Osteocyte (in vitro differentiated cells): ENCODE data around the gene LFNG. TPM values are rescaled to one million over a fixed set of nuclear protein-coding genes. Genes with fewer than 3 reads are reported as not detected.

Experiments
- DNase-seq: peaks from one replicate; pipeline ENCODE4 v3.0.0; 2021; ENCODE audit warnings: mixed read lengths; ENCODE audit not compliant: unreplicated experiment; ENCODE audit errors: extremely low spot score
- H3K27ac Mint-ChIP-seq: one replicate; pipeline ENCODE4 v1.8.0; 2021; ENCODE audit warnings: mild to moderate bottlenecking, mixed read lengths; ENCODE audit not compliant: unreplicated experiment
- H3K27me3 Mint-ChIP-seq: one replicate; pipeline ENCODE4 v1.8.0; 2021; ENCODE audit warnings: mixed read lengths; ENCODE audit not compliant: unreplicated experiment
- H3K36me3 Mint-ChIP-seq: one replicate; pipeline ENCODE4 v1.8.0; 2021; ENCODE audit warnings: mixed read lengths; ENCODE audit not compliant: unreplicated experiment
- H3K4me1 Mint-ChIP-seq: one replicate; pipeline ENCODE4 v1.8.0; 2021; ENCODE audit warnings: mixed read lengths; ENCODE audit not compliant: unreplicated experiment
- H3K4me3 Mint-ChIP-seq: one replicate; pipeline ENCODE4 v1.8.0; 2021; ENCODE audit warnings: mild to moderate bottlenecking, moderate library complexity, mixed read lengths; ENCODE audit not compliant: unreplicated experiment
- H3K9me3 Mint-ChIP-seq: one replicate; pipeline ENCODE4 v1.8.0; 2021; ENCODE audit warnings: mixed read lengths; ENCODE audit not compliant: unreplicated experiment
- total RNA-seq: library from RNA; stranded (reverse); gene quantifications from 2 replicates; pipeline ENCODE4 v1.2.1, GENCODE V29; 2021
- TF ChIP-seq, protein P1 (sequence below): fragments of 200-600 bp; sonication (generic); IDR thresholded peaks from 2 replicates; pipeline ENCODE4 v1.5.0; 2021; ENCODE audit warnings: antibody characterized with exemption, mild to moderate bottlenecking, moderate library complexity

Gene LFNG
- total RNA-seq, 1 donor from 2014 or later, result 23.3 TPM

DNA sequence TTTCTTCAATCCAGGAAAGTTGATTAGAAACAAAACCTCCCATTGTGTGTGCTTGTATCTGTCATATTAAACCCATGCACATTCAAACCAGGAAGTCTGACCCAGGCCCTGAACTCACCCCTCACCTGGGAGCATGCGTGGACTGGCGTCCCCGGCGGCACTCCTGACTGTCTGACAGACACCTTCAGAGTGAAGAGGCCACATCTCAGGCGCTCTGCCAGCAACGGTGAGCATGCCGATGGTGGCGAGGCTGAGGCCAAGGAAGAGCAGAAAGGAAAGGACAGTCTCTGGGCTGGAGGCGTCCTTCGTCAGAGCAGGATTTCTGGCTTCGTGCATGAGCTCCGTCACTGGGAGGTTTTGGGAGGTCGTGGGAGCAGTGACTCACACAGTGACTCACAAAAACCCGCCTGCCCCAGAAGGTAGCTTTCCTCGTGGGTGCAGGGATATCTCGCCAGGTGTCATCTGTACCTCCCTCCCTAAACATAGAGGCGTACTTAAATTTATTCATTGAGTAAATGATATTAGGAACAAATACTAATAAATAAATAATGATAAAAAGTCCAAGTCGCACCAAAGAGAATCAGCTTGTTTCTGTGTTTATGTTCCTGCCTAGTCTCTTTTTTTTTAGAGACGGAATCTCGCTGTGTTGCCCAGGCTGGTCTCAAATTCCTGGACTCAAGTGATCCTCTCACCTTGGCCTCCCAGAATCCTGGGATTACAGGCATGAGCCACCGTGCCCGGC lies 52.7 kb downstream of the LFNG start:
- no peak for DNase-seq
- Mint-ChIP-seq H3K27ac (no peak overlapping the region), H3K36me3 (peaks cover 27% of the 10 kb centered on the region), H3K4me3 (no peak overlapping the region), H3K27me3 (no peaks in the 10 kb centered on the region), H3K9me3 (no peaks in the 10 kb centered on the region), H3K4me1 (peaks cover 10% of the 10 kb centered on the region)
- TF ChIP-seq, protein P1, sequence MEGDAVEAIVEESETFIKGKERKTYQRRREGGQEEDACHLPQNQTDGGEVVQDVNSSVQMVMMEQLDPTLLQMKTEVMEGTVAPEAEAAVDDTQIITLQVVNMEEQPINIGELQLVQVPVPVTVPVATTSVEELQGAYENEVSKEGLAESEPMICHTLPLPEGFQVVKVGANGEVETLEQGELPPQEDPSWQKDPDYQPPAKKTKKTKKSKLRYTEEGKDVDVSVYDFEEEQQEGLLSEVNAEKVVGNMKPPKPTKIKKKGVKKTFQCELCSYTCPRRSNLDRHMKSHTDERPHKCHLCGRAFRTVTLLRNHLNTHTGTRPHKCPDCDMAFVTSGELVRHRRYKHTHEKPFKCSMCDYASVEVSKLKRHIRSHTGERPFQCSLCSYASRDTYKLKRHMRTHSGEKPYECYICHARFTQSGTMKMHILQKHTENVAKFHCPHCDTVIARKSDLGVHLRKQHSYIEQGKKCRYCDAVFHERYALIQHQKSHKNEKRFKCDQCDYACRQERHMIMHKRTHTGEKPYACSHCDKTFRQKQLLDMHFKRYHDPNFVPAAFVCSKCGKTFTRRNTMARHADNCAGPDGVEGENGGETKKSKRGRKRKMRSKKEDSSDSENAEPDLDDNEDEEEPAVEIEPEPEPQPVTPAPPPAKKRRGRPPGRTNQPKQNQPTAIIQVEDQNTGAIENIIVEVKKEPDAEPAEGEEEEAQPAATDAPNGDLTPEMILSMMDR, result no peak

DNA sequence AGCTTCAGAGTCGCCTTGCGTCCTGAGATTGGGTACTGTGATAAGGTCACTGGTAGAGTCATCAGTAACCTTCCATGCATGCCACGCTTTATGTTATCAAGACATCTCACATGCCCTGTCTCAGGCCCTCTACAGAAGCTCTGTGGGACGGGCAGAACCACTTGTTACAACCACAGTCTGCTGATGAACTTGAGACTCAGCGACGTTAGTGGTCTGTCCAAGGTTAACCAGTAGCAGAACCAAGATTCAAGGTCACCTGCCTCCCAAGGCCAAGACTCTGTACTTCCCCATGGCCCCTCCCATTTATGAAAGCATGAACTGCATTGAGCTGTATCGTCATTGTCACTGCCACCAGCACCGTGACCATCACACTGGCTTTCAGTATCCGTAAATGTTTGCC lies 54.2 kb downstream of the LFNG start:
- H3K4me1 Mint-ChIP-seq, result peaks cover 4% of the 10 kb centered on the region
- DNase-seq, result no peak
- H3K27ac Mint-ChIP-seq, result no peak overlapping the region
- no peaks in the 10 kb centered on the region for H3K9me3 Mint-ChIP-seq
- H3K36me3 Mint-ChIP-seq, result peaks cover 27% of the 10 kb centered on the region
- TF ChIP-seq, protein P1, result no peak
- H3K27me3 Mint-ChIP-seq, result no peaks in the 10 kb centered on the region
- H3K4me3 Mint-ChIP-seq, result no peak overlapping the region

DNA sequence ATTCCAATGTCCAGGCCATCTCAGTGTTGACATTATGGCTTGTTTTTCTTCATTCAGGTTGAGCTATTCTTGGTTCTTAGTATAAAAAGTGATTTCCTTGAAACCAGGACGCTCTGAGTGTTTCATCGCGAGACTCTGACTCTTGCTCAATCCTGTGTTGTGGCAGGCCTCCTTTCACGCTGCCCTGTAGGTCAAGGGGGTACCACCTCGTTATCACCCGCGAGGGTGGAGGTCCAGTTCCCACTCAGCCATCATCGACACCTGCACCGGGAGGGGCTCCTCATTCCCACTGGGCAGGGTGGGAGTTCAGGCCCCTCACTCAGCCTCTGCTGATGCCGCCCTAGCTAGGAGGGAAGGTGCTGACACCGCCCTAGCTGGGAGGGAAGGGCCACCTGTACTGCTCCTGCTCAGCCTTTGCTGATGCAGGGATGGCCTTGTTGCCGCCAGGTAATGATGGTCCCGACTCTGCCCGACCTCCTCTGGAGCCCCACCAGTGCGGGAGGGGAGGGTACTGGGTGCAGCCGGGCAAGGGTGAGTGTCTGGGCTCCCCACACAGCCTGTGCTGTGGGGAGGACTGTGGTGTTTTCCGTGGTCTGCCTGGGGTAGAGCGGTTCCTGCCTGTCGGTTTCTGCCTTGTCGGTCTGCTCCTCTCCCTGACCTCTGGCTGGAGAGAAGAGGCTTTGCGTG lies 55.6 kb downstream of the LFNG start:
- Mint-ChIP-seq H3K4me1 (peaks cover 4% of the 10 kb centered on the region), H3K4me3 (no peak overlapping the region), H3K27me3 (no peaks in the 10 kb centered on the region), H3K27ac (no peak overlapping the region), H3K36me3 (peaks cover 34% of the 10 kb centered on the region), H3K9me3 (no peaks in the 10 kb centered on the region)
- TF ChIP-seq, protein P1, result no peak
- no peak for DNase-seq

DNA sequence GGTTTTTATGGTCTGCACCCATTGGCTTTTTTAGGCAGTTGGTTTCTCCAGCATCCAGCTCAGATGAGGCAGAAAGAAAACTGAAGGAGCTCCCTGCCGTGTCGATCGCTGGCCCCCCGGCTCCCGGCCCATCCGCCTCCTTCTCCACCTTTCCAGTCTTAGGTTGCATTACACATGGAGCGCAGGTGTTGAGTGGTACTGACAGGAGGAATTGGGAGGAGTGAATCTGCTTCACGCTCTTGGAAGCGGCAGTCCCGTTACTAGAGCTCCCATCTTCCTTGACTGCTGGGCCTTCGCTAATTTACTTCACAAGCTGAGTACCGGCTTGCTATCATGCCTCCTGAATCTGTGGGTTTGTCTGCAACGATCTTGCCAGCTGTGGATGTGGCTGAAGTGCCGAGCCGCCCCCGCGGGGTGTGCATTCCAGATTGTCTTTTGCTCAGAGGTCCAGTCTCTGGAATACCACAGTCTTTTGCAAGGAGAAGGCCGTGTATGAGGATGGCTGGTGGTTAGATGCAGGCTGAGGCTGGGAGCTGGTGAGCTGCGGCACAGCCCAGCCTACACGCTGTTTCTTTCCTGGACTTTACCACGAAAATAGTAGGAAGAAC lies 56.3 kb downstream of the LFNG start:
- no peak overlapping the region for H3K4me3 Mint-ChIP-seq
- DNase-seq, result no peak
- H3K36me3 Mint-ChIP-seq, result peaks cover 32% of the 10 kb centered on the region
- H3K4me1 Mint-ChIP-seq, result peaks cover 4% of the 10 kb centered on the region
- TF ChIP-seq, protein P1, result no peak
- no peak overlapping the region for H3K27ac Mint-ChIP-seq
- H3K27me3 Mint-ChIP-seq, result no peaks in the 10 kb centered on the region
- no peaks in the 10 kb centered on the region for H3K9me3 Mint-ChIP-seq
